Stimulated activated CD8-positive, alpha-beta memory T cell treated with anti-CD3 and anti-CD28 coated beads, Interleukin-15, amount 100 ng/mL, for 4 hours (primary cell): ENCODE measurements around the gene TWIST2.

Source experiments
- DNase-seq, 2 donors: peaks; one replicate each; pipeline ENCODE4 v3.0.0-alpha.2; 2020; ENCODE audit warnings: low read depth in 2 of 2

TWIST2 gene

GRCh38 chr2:238919307-238919706 is 71.4 kb downstream of the TWIST2 start:
- no peak for DNase-seq

GRCh38 chr2:238920053-238920452 is 72.2 kb downstream of the TWIST2 start:
- DNase-seq = no peak

- no peak for DNase-seq
Observed at GRCh38 chr2:238920601-238921001, 72.7 kb downstream of the TWIST2 start.

- no peak for DNase-seq
Observed at GRCh38 chr2:238921259-238921658, 73.4 kb downstream of the TWIST2 start.

- no peak for DNase-seq
Observed at GRCh38 chr2:238921681-238922319, 73.9 kb downstream of the TWIST2 start.

- no peak for DNase-seq
Observed at GRCh38 chr2:238922435-238922834, 74.5 kb downstream of the TWIST2 start.

- DNase-seq = no peak
Observed at GRCh38 chr2:238924032-238924431, 76.1 kb downstream of the TWIST2 start.

- no peak for DNase-seq
Observed at GRCh38 chr2:238924796-238925195, 76.9 kb downstream of the TWIST2 start.

- no peak for DNase-seq
Observed at GRCh38 chr2:238925281-238925680, 77.4 kb downstream of the TWIST2 start.

- DNase-seq = no peak
Observed at GRCh38 chr2:238925816-238926521, 78.1 kb downstream of the TWIST2 start.

GRCh38 chr2:238926761-238927611 is 79.1 kb downstream of the TWIST2 start:
- DNase-seq = no peak

GRCh38 chr2:238927746-238928519 is 80.0 kb downstream of the TWIST2 start:
- DNase-seq = no peak

- DNase-seq = no peak
Observed at GRCh38 chr2:238928520-238929241, 80.8 kb downstream of the TWIST2 start.

GRCh38 chr2:238929242-238930081 is 81.6 kb downstream of the TWIST2 start:
- no peak for DNase-seq

GRCh38 chr2:238930216-238930615 is 82.3 kb downstream of the TWIST2 start:
- no peak for DNase-seq

- DNase-seq = no peak
Observed at GRCh38 chr2:238936162-238937052, 88.5 kb downstream of the TWIST2 start.

GRCh38 chr2:238938003-238938400 is 90.1 kb downstream of the TWIST2 start:
- DNase-seq = no peak

GRCh38 chr2:238938401-238939055 is 90.6 kb downstream of the TWIST2 start:
- DNase-seq = no peak

GRCh38 chr2:238939074-238939473 is 91.2 kb downstream of the TWIST2 start:
- no peak for DNase-seq
